ENCODE data around the gene SEC31A.

DNA sequence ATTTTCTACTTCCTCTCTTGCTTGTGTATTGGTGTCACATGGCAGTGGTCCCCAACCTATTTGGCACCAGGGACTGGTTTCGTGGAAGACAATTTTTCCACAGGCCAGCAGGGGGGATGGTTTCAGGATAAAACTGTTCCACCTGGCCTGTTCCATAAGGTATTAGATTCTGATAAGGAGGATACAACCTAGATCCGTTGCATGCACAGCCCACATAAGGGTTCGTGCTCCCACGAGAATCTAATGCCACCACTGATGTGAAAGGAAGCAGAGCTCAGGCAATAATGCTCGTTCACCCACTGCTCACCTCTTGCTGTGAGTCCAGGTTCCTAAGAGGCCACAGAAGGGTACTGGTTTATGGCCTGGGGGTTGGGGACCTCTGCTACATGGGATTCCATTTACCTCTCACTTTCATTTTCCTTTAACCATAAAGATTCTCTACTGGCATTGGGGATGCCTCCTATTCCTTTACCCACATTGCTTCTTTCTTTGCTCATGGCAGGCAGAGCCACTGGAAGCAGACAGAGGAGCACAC lies 38.1 kb downstream of the SEC31A start:
- TF ChIP-seq POLR2A (IDR thresholded peaks at IDR 0.05) (no peak), CTCF (IDR thresholded peaks at IDR 0.05) (no peak), POLR2AphosphoS5 (IDR thresholded peaks at IDR 0.05) (no peak), EP300 (IDR thresholded peaks at IDR 0.05) (no peak)
